HepG2 (cell line): Measurements from ENCODE around the gene RNF125. TPM values are rescaled to one million over a fixed set of nuclear protein-coding genes. Genes with fewer than 3 reads are reported as not detected.

Experiments used
- ARID4A ChIP-seq: sonication (generic); formaldehyde crosslinking; IDR thresholded peaks from 2 replicates; pipeline ENCODE4 v1.5.0; 2020; ENCODE audit warnings: mild to moderate bottlenecking, missing genetic modification reagents, borderline replicate concordance
- ATF7-NPFF ChIP-seq: sonication (generic); formaldehyde crosslinking; IDR thresholded peaks from 2 replicates; pipeline ENCODE4 v1.8.1; 2023; ENCODE audit warnings: mild to moderate bottlenecking, low read depth, missing genetic modification reagents, moderate library complexity
- BCL6 ChIP-seq: IDR thresholded peaks from 2 replicates; pipeline ENCODE4 v1.6.1; 2016; ENCODE audit warnings: missing genetic modification reagents, missing compliant biosample characterization
- FOXK1 ChIP-seq: sonication (generic); formaldehyde crosslinking; IDR thresholded peaks from 2 replicates; pipeline ENCODE4 v1.4.0; 2020; ENCODE audit warnings: low read depth, missing genetic modification reagents, borderline replicate concordance
- HMGXB4 ChIP-seq, 2 experiments: sonication (generic) in 1 of 2; formaldehyde crosslinking in 1 of 2; IDR thresholded peaks; 2 replicates each; pipeline versions ENCODE4 v1.4.0 to v1.6.1; 2018 to 2020; ENCODE audit warnings: missing genetic modification reagents in 2 of 2, borderline replicate concordance in 1 of 2, low read depth in 1 of 2, mild to moderate bottlenecking in 1 of 2, missing biosample characterization in 1 of 2
- MBNL3 ChIP-seq: fragments of 250-450 bp; sonication (Bioruptor Pico); conservative IDR thresholded peaks from 2 replicates; pipeline ENCODE4 v1.8.0; 2022; ENCODE audit warnings: mild to moderate bottlenecking, inconsistent platforms
- SRF ChIP-seq: IDR thresholded peaks from 2 replicates; pipeline ENCODE4 v1.6.1; 2011; ENCODE audit warnings: mild to moderate bottlenecking, low read depth, low read length, moderate library complexity
- SRSF1 ChIP-seq: fragments of 200-400 bp; formaldehyde crosslinking; optimal IDR thresholded peaks from 2 replicates; pipeline ENCODE3; 2017; ENCODE audit warnings: mild to moderate bottlenecking, low read depth, low read length, moderate library complexity
- TBP ChIP-seq: sonication (generic); formaldehyde crosslinking; IDR thresholded peaks from 2 replicates; pipeline ENCODE4 v1.5.0; 2020; ENCODE audit warnings: missing genetic modification reagents
- ZIK1 ChIP-seq: sonication (generic); formaldehyde crosslinking; IDR thresholded peaks from 2 replicates; pipeline ENCODE4 v1.5.0; 2020; ENCODE audit warnings: mild to moderate bottlenecking, low read depth, missing genetic modification reagents, borderline replicate concordance
- ZNF670 ChIP-seq: sonication (generic); formaldehyde crosslinking; IDR thresholded peaks from 2 replicates; pipeline ENCODE4 v1.8.0; 2022; ENCODE audit warnings: mild to moderate bottlenecking, missing genetic modification reagents, borderline replicate concordance
- ZNF672 ChIP-seq: sonication (generic); formaldehyde crosslinking; IDR thresholded peaks from 2 replicates; pipeline ENCODE4 v1.8.1; 2022; ENCODE audit warnings: missing genetic modification reagents
- ZNF883 ChIP-seq: sonication (generic); formaldehyde crosslinking; IDR thresholded peaks from 2 replicates; pipeline ENCODE4 v1.5.1; 2020; ENCODE audit warnings: mild to moderate bottlenecking, missing genetic modification reagents; ENCODE audit errors: not compliant biosample characterization
- ZSCAN9 ChIP-seq: IDR thresholded peaks from 2 replicates; pipeline ENCODE4 v1.6.1; 2016; ENCODE audit warnings: borderline replicate concordance
- polyA plus RNA-seq, 8 experiments: library from polyadenylated mRNA; depleted of rRNA in 3 of 8; stranded (reverse) in 7 of 8; unstranded in 1 of 8; fragments of >200 nt; fragmentation: Illumina TruSeq in 4 of 8; extraction: Trizol in 4 of 8; gene quantifications; 2 replicates each; pipeline versions ENCODE4 v1.2.1 to v1.2.3, GENCODE V29; 2011 to 2016; ENCODE audit warnings: low read depth in 4 of 8, missing spikeins in 1 of 8, mixed read lengths in 1 of 8; ENCODE audit not compliant: insufficient read depth in 1 of 8
- total RNA-seq, 5 experiments: library from RNA; depleted of rRNA; stranded (reverse); fragments of >200 nt; fragmentation: Illumina TruSeq; extraction: Trizol; gene quantifications; 2 replicates each; pipeline ENCODE4 v1.2.3, GENCODE V29; 2016; ENCODE audit warnings: low read depth in 1 of 5
- TF ChIP-seq, protein P1 (sequence below): sonication (generic); formaldehyde crosslinking; IDR thresholded peaks from 2 replicates; pipeline ENCODE4 v1.4.0; 2020; ENCODE audit warnings: mild to moderate bottlenecking, missing genetic modification reagents, borderline replicate concordance

Gene RNF125
- total and polyA plus RNA-seq, 2 of the 13 experiments (the other 11 are each of a cell fraction or from before 2014, with no cell fraction given), result 0.58 to 1.8 TPM

- TF ChIP-seq HMGXB4 (CRISPR knock-in tag; IDR thresholded peaks at IDR 0.05; ENCODE audit: borderline replicate concordance in 1 of 2, low read depth in 1 of 2) (peak in 1 of 2 experiments; percentile 83; a peak in 3 of 4 replicates), ZNF883 (CRISPR knock-in tag) (peak; percentile 61), MBNL3 (CRISPR knock-in tag) (no peak), BCL6 (CRISPR knock-in tag) (peak; percentile 77), SRSF1 (no peak), ZIK1 (CRISPR knock-in tag) (no peak), SRF (no peak), ZNF672 (no peak), ARID4A (CRISPR knock-in tag) (peak; percentile 72; the same call in 1 of the 2 replicates), FOXK1 (CRISPR knock-in tag) (no peak), ZNF670 (no peak), TBP (CRISPR knock-in tag) (no peak), ATF7-NPFF (CRISPR knock-in tag) (no peak), ZSCAN9 (no peak)
- TF ChIP-seq, protein P1, sequence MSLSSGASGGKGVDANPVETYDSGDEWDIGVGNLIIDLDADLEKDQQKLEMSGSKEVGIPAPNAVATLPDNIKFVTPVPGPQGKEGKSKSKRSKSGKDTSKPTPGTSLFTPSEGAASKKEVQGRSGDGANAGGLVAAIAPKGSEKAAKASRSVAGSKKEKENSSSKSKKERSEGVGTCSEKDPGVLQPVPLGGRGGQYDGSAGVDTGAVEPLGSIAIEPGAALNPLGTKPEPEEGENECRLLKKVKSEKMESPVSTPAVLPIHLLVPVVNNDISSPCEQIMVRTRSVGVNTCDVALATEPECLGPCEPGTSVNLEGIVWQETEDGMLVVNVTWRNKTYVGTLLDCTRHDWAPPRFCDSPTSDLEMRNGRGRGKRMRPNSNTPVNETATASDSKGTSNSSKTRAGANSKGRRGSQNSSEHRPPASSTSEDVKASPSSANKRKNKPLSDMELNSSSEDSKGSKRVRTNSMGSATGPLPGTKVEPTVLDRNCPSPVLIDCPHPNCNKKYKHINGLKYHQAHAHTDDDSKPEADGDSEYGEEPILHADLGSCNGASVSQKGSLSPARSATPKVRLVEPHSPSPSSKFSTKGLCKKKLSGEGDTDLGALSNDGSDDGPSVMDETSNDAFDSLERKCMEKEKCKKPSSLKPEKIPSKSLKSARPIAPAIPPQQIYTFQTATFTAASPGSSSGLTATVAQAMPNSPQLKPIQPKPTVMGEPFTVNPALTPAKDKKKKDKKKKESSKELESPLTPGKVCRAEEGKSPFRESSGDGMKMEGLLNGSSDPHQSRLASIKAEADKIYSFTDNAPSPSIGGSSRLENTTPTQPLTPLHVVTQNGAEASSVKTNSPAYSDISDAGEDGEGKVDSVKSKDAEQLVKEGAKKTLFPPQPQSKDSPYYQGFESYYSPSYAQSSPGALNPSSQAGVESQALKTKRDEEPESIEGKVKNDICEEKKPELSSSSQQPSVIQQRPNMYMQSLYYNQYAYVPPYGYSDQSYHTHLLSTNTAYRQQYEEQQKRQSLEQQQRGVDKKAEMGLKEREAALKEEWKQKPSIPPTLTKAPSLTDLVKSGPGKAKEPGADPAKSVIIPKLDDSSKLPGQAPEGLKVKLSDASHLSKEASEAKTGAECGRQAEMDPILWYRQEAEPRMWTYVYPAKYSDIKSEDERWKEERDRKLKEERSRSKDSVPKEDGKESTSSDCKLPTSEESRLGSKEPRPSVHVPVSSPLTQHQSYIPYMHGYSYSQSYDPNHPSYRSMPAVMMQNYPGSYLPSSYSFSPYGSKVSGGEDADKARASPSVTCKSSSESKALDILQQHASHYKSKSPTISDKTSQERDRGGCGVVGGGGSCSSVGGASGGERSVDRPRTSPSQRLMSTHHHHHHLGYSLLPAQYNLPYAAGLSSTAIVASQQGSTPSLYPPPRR, result 0 out of 2 replicates have a peak, but pooled peaks have one; percentile 21
Measured at GRCh38 chr18:32018331-32019250, at the start of gene RNF125 (continued).
